Measurements from ENCODE around the gene CACNA2D1.

Gene CACNA2D1

DNA sequence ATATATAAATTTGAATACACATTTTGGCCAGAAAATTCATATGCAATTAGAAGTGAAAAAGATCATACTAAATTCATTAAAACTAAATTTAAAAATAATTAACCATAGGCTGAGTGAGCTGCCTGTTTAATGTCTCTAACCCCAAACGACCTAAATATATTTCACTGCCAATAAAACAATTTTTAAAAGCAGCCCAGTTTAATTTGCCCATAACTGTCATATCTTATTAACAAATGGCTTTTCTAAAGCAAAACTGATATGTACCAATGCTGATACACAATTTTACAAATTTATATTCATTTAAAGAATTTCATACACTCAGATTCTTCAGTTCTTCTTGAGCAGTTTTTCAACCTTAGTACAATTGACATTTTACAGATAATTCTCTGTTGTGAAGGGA lies 99.9 kb downstream of the CACNA2D1 start:
- DNase-seq (ENCODE audit: low spot score) = no peak

- DNase-seq (ENCODE audit: low spot score) = no peak
Observed at GRCh38 chr7:82339958-82340357, 103.6 kb downstream of the CACNA2D1 start.

GRCh38 chr7:82335927-82336326 lies 107.7 kb downstream of the CACNA2D1 start:
- DNase-seq (ENCODE audit: low spot score) = no peak

- DNase-seq (ENCODE audit: low spot score) = no peak
Observed at GRCh38 chr7:82335001-82335400, 108.6 kb downstream of the CACNA2D1 start.

GRCh38 chr7:82331234-82331633 lies 112.3 kb downstream of the CACNA2D1 start:
- no peak for DNase-seq (ENCODE audit: low spot score)

DNA sequence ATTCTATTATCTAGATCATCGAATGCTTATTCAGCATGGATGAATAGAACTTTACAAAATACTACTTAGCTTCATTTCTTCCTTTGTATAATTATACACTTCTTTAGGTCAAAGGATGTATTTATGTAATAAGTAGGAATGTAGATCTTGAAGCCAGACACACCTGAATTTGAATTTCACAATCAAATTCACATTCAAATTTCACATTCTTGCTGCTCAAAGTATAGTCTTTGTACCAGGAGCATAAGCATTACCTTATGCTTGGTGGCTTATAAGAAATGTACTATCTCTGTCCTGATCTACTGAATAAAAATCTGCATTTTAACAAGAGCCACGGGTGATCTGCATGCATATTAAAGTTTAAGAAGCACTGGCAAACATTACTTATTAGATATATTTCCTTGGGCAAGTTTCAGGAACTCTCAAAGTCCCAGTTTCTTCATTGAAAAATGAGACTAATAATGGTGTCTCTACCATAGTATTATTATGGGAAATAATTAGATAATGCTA lies 112.8 kb downstream of the CACNA2D1 start:
- no peak for DNase-seq (ENCODE audit: low spot score)

DNA sequence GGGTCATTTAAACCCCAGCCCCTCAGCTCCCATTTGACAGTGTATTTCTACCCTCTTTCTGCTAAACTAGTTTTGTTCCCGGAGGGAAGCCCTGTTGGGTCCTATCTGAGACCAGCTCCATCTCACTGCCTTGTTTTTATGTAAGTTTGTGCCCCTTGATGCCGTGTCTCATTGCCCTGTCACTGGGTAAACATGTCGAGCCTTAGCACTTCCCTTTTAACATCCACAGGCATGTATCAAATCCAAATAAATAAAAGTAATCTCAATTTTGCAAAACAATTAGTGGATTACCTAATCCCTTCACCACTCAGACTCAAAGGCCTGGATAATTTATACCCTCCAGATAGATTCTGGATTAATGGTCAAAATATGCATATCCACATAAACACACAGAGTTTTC lies 115.7 kb downstream of the CACNA2D1 start:
- DNase-seq (ENCODE audit: low spot score) = no peak

GRCh38 chr7:82325416-82325815 lies 118.2 kb downstream of the CACNA2D1 start:
- DNase-seq (ENCODE audit: low spot score) = no peak

DNA sequence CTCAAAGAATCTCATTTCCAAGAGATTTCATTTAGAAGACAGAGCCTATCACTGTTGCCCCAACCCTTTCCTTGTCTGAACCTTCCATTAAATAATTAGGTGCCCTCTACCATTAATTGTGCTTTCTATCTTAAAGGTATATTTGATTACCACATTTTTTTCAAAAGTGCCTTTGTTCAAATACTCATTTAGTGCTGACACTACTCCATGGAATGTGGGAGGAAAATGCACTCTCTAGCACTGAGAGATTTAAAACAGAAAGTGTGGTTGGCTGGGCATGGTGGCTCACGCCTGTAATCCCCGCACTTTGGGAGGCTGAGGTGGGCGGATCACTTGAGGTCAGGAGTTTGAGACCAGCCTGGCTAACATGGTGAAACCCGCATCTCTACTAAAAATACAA lies 119.8 kb downstream of the CACNA2D1 start:
- no peak for DNase-seq (ENCODE audit: low spot score)

GRCh38 chr7:82319674-82320118 lies 123.9 kb downstream of the CACNA2D1 start:
- no peak for DNase-seq (ENCODE audit: low spot score)

DNA sequence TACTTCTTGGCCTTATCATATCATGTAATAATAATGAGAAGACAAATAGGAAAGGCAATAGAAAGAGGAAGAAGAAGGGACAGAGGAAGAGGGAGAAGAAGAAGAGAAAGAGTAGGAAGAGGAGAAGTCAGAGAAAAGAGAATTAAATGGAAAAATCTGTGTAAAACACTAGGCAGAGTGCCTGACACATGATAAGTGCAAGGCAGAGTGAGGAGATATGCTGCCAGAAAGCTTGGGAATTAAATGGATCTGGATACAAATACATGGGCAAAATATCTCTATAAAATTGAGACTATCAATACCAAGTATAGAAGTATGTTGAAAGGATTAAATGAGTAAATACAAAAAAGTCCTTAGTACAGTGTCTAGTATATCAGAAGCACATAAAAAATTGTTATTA lies 124.8 kb downstream of the CACNA2D1 start:
- no peak for DNase-seq (ENCODE audit: low spot score)

DNA sequence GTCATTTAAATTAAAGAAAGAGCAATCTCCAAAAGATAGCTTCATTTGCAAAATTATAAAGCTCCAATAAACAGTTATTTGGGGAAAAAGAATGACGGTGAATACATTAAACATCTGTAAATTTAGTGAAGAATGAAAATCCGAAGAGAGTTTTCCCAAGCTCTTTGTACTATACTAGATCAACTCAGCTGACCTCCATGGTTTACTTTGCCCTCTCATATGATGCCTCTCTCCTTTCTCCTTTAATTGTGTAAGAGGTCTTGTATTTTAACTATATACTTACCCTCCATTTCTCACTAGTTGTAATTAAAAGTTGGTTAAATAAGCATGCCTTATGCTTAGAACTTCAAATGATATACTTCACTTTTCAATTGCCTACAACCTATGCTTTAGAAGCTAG lies 125.8 kb downstream of the CACNA2D1 start:
- no peak for DNase-seq (ENCODE audit: low spot score)

DNA sequence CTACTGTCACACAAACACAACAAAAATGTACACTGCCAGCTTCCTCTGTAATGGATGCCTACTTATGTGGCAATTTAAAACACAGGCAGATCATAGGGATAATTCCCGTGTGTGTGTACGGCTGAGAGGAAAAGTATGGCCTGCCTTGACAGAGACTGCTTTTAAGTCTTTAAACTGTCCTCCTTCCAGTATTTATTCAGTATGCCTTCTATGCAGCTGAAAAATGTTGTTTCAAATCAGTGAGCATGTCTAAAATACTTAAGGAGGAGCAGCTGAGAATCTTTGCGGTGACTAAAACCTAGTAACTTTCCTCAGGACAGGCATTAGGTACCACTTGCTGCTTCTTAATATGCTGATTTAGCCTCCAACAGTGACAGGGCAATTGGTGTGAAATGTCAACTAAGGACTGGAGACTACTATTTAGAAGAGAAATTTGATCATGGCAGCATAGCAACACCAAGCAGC lies 126.3 kb downstream of the CACNA2D1 start:
- DNase-seq (ENCODE audit: low spot score) = no peak

GRCh38 chr7:82313269-82313668 lies 130.3 kb downstream of the CACNA2D1 start:
- DNase-seq (ENCODE audit: low spot score) = no peak

GRCh38 chr7:82312646-82313045 lies 130.9 kb downstream of the CACNA2D1 start:
- DNase-seq (ENCODE audit: low spot score) = no peak

DNA sequence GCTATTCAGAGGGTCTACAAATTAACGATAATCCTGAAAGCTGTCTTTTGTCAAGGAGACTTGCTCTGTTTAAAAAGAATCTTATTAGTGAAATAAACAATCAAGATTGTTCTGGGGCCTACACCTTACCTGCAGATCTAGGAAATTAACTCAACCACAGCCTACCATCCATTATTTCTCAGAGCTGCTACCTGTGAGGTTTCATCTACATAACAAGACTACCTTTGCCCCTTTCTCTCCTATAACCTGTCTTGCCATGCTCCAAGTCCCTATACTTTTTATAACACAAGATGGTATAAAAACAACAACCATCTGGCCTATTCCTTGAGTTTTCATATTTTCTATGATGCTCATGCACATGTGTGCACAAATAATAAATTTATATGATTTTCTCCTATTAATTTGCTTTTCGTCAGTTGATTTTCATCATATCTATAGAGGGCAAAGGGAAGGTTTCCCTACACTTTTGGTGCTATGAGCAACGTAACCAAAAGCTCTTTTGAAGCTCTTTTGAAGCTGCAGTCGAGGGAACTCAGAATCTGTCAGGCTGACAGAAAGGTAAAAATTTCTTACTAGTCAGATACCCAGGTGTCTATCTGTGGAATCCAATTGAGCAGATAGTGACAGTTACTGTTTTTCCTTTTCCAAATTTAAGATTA lies 138.1 kb downstream of the CACNA2D1 start:
- no peak for DNase-seq (ENCODE audit: low spot score)

DNA sequence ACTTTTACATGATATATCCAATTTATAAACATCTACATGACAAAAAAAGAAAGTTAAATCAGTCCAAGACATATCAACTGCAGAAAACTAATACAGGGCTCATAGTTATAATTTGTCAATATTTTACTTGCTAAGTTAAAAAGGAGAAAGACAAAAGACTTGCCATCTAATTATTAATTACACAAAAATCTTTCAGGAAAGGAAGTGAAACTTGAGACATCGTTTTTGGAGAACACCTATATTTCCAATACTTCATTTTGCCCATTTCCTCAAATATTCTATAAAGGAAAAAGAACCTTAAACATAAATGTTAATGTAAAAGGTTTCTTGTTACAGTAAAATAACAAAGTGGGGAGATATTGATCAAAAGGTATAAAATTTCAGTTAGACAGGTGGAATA lies 148.7 kb downstream of the CACNA2D1 start:
- no peak for DNase-seq (ENCODE audit: low spot score)

- no peak for DNase-seq (ENCODE audit: low spot score)
Observed at GRCh38 chr7:82294382-82294784, 149.2 kb downstream of the CACNA2D1 start.

- no peak for DNase-seq (ENCODE audit: low spot score)
Observed at GRCh38 chr7:82293467-82293866, 150.1 kb downstream of the CACNA2D1 start.

GRCh38 chr7:82291931-82292330 lies 151.6 kb downstream of the CACNA2D1 start:
- no peak for DNase-seq (ENCODE audit: low spot score)

DNA sequence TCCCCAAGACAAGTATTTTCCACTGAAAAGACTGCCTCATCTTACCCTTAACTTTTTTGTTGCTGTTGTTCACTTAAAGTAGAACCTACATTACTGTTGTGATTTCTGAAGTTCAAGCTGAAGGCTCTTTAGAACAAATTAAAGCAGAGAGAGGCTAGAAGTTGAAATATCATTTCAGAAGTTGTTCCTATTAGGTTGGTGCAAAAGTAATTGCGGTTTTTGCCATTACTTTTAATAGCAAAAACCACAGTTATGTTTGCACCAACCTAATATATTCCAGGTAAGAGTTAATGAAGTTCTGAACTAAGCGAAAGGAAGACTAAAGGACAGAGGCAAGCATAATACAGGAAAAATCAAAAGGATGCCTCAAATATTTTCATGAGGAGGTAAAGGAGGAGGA lies 153.7 kb downstream of the CACNA2D1 start:
- DNase-seq (ENCODE audit: low spot score) = no peak

GRCh38 chr7:82289152-82289535 lies 154.4 kb downstream of the CACNA2D1 start:
- no peak for DNase-seq (ENCODE audit: low spot score)

- DNase-seq (ENCODE audit: low spot score) = no peak
Observed at GRCh38 chr7:82286798-82287140, 156.8 kb downstream of the CACNA2D1 start.

DNA sequence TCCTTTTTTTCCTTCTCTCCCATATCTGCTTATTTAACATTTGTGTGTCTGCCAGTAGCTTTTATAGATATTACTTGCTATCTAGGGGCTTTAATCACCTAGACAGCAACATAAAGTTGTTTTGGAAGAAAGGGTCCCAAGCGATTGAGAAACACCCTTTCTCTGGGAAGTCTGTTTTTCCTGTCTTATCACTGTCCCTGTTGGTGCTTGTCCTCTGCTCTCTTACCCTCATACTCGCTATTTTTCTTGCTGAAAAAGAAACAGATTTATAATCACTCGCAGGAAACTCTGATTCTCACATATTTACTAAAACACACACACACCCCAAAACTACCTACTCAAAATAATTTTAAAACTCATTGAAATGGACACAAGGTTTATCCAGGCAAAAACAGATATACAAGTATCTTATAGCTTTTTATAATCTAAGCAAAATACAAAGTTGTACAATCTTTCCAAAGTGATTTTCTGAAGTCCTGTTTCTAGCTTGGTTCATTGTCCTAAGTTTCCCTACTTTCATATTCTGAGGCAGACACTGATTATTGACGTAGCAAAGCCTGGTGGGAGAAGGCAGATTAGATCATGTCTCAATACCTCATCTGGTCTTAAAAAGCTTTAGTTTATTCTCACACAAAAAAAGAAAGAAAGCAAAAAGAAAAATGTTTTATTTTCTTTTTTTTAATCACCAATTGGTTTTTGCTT lies 157.3 kb downstream of the CACNA2D1 start:
- DNase-seq (ENCODE audit: low spot score) = no peak

Data from RKO (cell line).